ENCODE results near the gene FHOD1. TPM values are rescaled to one million over a fixed set of nuclear protein-coding genes. Genes with fewer than 3 reads are reported as not detected.
A peak's percentile ranks its signal among the peaks of the same experiment; 100 is the strongest.

The FHOD1 gene
- total and polyA plus RNA-seq, 2 of the 4 experiments (the other 2 are of a cell fraction), result 13.8 to 64.0 TPM

GRCh38 chr16:67245186-67245585, 2.1 kb downstream of the FHOD1 start:
- Histone ChIP-seq H2BK20ac (ENCODE audit: low read depth, low read length) (peak overlapping the region; percentile 84; the same call in 1 of the 2 replicates), H3K4ac (ENCODE audit: low read depth, low read length) (peak overlapping the region; percentile 96), H3K27ac (ENCODE audit: insufficient read depth, low read length) (peak overlapping the region; percentile 88), H3K9me3 (ENCODE audit: control insufficient read depth, insufficient read depth, low read length) (no peaks in the 10 kb centered on the region), H3K27me3 (ENCODE audit: control insufficient read depth, insufficient read depth, low read length) (no peaks in the 10 kb centered on the region), H3K56ac (ENCODE audit: extremely low read depth, insufficient read depth, low read length) (no peak overlapping the region), H3K79me1 (ENCODE audit: low read depth in 1 of 2, low read length in 2 of 2) (peaks cover 22 to 77% of the 10 kb centered on the region in 2 experiments; a peak in 3 of 4 replicates), H3K9me1 (ENCODE audit: insufficient read depth, low read length) (peaks cover 39% of the 10 kb centered on the region), H4K20me1 (ENCODE audit: insufficient read depth, low read length) (no peaks in the 10 kb centered on the region; the same call in none of the 2 replicates), H3K18ac (ENCODE audit: low read depth, low read length) (0 out of 2 replicates have a peak overlapping the region, but pooled peaks have one; percentile 6), H3K4me2 (ENCODE audit: low read depth, low read length) (peak overlapping the region; percentile 69), H3K36me3 (ENCODE audit: control insufficient read depth, insufficient read depth, low read length) (no peaks in the 10 kb centered on the region), H3K4me1 (ENCODE audit: control insufficient read depth, insufficient read depth, low read length) (peaks cover 59% of the 10 kb centered on the region), H2BK120ac (ENCODE audit: low read depth, low read length) (peak overlapping the region; percentile 91), H2AK9ac (replicated peaks; ENCODE audit: low read depth, low read length, poor library complexity) (peak overlapping the region; percentile 1), H4K8ac (ENCODE audit: low read depth in 2 of 2, low read length in 2 of 2) (peak overlapping the region; percentile 61 to 94; a peak in 2 of 4 replicates), H4K5ac (ENCODE audit: low read depth, low read length) (peak overlapping the region; percentile 9; the same call in 1 of the 2 replicates), H3K4me3 (ENCODE audit: insufficient read depth, low read depth, low read length) (no peak overlapping the region), H2AFZ (replicated peaks; ENCODE audit: low read length, poor library complexity) (no peak overlapping the region), H3K14ac (replicated peaks; ENCODE audit: low read depth, low read length) (peak overlapping the region; percentile 97), H2BK5ac (ENCODE audit: low read depth, low read length, poor library complexity, severe bottlenecking) (peak overlapping the region; percentile 87), H3K23ac (ENCODE audit: low read depth, low read length) (peak overlapping the region; percentile 95), H3K9ac (ENCODE audit: low read depth, low read length) (peak overlapping the region; percentile 11; the same call in 1 of the 2 replicates), H2AK5ac (ENCODE audit: low read depth, low read length) (peak overlapping the region; percentile 99), H2BK15ac (ENCODE audit: low read depth, low read length) (peak overlapping the region; percentile 87; the same call in 2 of the 3 replicates), H4K91ac (ENCODE audit: insufficient read depth, low read depth, low read length) (peak overlapping the region; percentile 88)
- WGBS, 2 experiments (ENCODE audit: extremely low coverage in 2 of 2, insufficient read length in 1 of 2), result 85% methylated on average over 2 of the region's 4 CpGs; no CpG with 5 or more reads in 1 of the 2 experiments
- in situ Hi-C loops (cut with MboI; ENCODE audit: low sequenced_read_pairs), result no loop called here
- intact Hi-C loops (cut with micrococcal nuclease), result loop anchor here (5.0 kb wide), 1 partner anchor 147 kb away; the partner anchor contains the start of gene TPPP3
- TF ChIP-seq SMC3 (IDR thresholded peaks at IDR 0.05; ENCODE audit: low read depth, low read length) (no peak), BHLHE40 (IDR thresholded peaks at IDR 0.05; ENCODE audit: low read depth, low read length) (no peak), ELK1 (IDR thresholded peaks at IDR 0.05; ENCODE audit: borderline replicate concordance, low read depth, low read length) (no peak), CHD1 (IDR thresholded peaks at IDR 0.05; ENCODE audit: low read depth, low read length) (no peak), MXI1 (IDR thresholded peaks at IDR 0.05; ENCODE audit: borderline replicate concordance, low read depth, low read length) (no peak), MAZ (IDR thresholded peaks at IDR 0.05; ENCODE audit: borderline replicate concordance, low read depth, low read length) (no peak), RCOR1 (IDR thresholded peaks at IDR 0.05; ENCODE audit: insufficient replicate concordance, low read length) (no peak), RFX5 (IDR thresholded peaks at IDR 0.05; ENCODE audit: low read depth, low read length) (no peak), FOS (IDR thresholded peaks at IDR 0.05; ENCODE audit: low read depth, low read length) (no peak), NFE2L2 (IDR thresholded peaks at IDR 0.05; ENCODE audit: low read depth, low read length) (no peak), MAFK (IDR thresholded peaks at IDR 0.05; ENCODE audit: low read depth, low read length) (no peak), RAD21 (IDR thresholded peaks at IDR 0.05; ENCODE audit: low read length) (no peak)
- TF ChIP-seq, protein P1, sequence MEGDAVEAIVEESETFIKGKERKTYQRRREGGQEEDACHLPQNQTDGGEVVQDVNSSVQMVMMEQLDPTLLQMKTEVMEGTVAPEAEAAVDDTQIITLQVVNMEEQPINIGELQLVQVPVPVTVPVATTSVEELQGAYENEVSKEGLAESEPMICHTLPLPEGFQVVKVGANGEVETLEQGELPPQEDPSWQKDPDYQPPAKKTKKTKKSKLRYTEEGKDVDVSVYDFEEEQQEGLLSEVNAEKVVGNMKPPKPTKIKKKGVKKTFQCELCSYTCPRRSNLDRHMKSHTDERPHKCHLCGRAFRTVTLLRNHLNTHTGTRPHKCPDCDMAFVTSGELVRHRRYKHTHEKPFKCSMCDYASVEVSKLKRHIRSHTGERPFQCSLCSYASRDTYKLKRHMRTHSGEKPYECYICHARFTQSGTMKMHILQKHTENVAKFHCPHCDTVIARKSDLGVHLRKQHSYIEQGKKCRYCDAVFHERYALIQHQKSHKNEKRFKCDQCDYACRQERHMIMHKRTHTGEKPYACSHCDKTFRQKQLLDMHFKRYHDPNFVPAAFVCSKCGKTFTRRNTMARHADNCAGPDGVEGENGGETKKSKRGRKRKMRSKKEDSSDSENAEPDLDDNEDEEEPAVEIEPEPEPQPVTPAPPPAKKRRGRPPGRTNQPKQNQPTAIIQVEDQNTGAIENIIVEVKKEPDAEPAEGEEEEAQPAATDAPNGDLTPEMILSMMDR (conservative IDR thresholded peaks at IDR 0.05; ENCODE audit: low read depth, low read length), result no peak
- DNase-seq (no peak), ATAC-seq (ENCODE audit: low read depth) (no peak)
- ChIA-PET POLR2A (ENCODE audit: unreplicated experiment) (interaction anchor here (1.4 kb wide), 1 partner anchor 217 kb away, joined by 3 read pairs; no protein-coding TSS in a partner anchor), CTCF (interaction anchor here (1.5 to 2.3 kb wide), 2 partner anchors 13 to 88 kb away, joined by 3 to 5 read pairs; no protein-coding TSS in a partner anchor)
- BruUV-seq (replicated peaks), result TSS peak; percentile 36
- dilution Hi-C loops (cut with HindIII; ENCODE audit: low sequenced_read_pairs, unreplicated experiment), result no loop called here
